ENCODE data around the gene BBS12.
"Not testable (repeated sequence)": the region's sequence is repeated elsewhere in the genome, so short reads cannot be mapped to it uniquely, and the experiment has no call there.

The BBS12 gene

DNA sequence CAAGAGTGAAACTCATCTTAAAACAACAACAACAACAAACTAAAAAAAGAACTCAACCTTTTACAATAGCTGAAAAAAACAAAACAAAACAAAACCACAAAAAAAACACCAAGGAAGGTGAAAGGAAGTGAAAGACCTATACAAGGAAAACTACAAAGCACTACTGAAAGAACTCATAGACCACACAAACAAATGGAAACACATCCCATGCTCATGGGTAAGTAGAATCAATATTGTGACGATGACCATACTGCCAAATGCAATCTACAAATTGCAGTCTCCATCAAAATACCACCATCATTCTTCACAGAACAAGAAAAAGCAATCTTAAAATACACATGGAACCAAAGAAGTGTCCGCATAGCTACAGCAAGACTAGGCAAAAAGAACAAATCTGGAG is 52.6 kb downstream of the BBS12 start (continued):
- TF ChIP-seq, protein P1, sequence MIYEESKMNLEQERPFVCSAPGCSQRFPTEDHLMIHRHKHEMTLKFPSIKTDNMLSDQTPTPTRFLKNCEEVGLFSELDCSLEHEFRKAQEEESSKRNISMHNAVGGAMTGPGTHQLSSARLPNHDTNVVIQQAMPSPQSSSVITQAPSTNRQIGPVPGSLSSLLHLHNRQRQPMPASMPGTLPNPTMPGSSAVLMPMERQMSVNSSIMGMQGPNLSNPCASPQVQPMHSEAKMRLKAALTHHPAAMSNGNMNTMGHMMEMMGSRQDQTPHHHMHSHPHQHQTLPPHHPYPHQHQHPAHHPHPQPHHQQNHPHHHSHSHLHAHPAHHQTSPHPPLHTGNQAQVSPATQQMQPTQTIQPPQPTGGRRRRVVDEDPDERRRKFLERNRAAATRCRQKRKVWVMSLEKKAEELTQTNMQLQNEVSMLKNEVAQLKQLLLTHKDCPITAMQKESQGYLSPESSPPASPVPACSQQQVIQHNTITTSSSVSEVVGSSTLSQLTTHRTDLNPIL (CRISPR knock-in tag; IDR thresholded peaks at IDR 0.05; ENCODE audit: low read depth): no peak
- TF ChIP-seq ZNF565 (CRISPR knock-in tag; conservative IDR thresholded peaks at IDR 0.05; ENCODE audit: low read depth): no peak

- not testable (repeated sequence) for ATAC-seq
Observed at GRCh38 chr4:122786296-122786695, 53.8 kb downstream of the BBS12 start.

DNA sequence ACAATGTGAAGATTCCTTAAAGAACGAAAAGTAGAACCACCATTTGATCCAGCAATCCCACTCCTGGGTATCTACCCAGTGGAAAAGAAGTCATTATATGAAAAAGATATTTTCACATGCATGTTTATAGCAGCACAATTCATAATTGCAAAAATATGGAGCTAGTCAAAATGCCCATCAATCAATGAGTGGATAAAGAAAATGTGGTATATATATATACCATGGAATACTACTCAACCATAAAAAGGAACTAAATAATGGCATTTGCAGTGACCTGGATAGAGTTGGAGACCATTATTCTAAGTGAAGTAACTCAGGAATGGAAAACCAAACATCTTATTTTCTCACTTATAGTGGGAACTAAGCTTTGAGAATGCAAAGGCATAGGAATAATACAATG is 54.4 kb downstream of the BBS12 start:
- ATAC-seq: not testable (repeated sequence)
- TF ChIP-seq ZNF8 (CRISPR knock-in tag; IDR thresholded peaks at IDR 0.05): peak; percentile 66

DNA sequence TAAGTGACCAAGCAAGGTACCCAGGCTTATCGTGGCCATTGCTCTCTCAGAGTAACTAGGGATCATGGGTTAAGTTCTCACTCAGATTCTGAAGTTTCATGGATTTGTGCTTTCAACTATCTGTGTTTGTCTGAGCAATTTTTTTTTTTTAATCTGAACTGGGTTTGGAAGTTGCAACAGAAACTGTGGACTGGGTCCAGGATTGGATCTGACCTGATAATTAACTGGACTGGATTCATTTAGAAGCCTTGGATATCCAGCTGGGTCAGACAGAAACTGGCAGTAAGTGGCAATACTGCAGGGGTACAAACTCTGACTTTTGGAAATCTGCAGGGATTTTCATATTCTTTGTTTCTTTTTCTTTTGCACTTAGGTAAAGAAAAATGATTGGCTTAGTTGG is 55.4 kb downstream of the BBS12 start:
- no peak for ATAC-seq
- TF ChIP-seq, protein P1 (CRISPR knock-in tag; IDR thresholded peaks at IDR 0.05; ENCODE audit: low read depth): no peak
- TF ChIP-seq SNAI2 (CRISPR knock-in tag; IDR thresholded peaks at IDR 0.05) (no peak), ARNTL (CRISPR knock-in tag; IDR thresholded peaks at IDR 0.05; ENCODE audit: borderline replicate concordance, low read depth) (no peak), CSDC2 (CRISPR knock-in tag; IDR thresholded peaks at IDR 0.05) (no peak), ZC3H10 (CRISPR knock-in tag; IDR thresholded peaks at IDR 0.05) (no peak), ISL1 (CRISPR knock-in tag; IDR thresholded peaks at IDR 0.05) (no peak), ESRRG (CRISPR knock-in tag; IDR thresholded peaks at IDR 0.05) (no peak), TOX (CRISPR knock-in tag; IDR thresholded peaks at IDR 0.05; ENCODE audit: borderline replicate concordance) (no peak), ZFP30 (CRISPR knock-in tag; IDR thresholded peaks at IDR 0.05) (no peak), ZNF8 (CRISPR knock-in tag; IDR thresholded peaks at IDR 0.05) (no peak), TSHZ2 (CRISPR knock-in tag; IDR thresholded peaks at IDR 0.05) (no peak), BACH2 (CRISPR knock-in tag; IDR thresholded peaks at IDR 0.05; ENCODE audit: borderline replicate concordance) (no peak), GLIS3 (CRISPR knock-in tag; IDR thresholded peaks at IDR 0.05) (no peak), PPARA (CRISPR knock-in tag; IDR thresholded peaks at IDR 0.05; ENCODE audit: borderline replicate concordance) (no peak), RARB (CRISPR knock-in tag; IDR thresholded peaks at IDR 0.05) (no peak), ZNF565 (CRISPR knock-in tag; conservative IDR thresholded peaks at IDR 0.05; ENCODE audit: low read depth) (no peak)
- TF ChIP-seq, protein P2, sequence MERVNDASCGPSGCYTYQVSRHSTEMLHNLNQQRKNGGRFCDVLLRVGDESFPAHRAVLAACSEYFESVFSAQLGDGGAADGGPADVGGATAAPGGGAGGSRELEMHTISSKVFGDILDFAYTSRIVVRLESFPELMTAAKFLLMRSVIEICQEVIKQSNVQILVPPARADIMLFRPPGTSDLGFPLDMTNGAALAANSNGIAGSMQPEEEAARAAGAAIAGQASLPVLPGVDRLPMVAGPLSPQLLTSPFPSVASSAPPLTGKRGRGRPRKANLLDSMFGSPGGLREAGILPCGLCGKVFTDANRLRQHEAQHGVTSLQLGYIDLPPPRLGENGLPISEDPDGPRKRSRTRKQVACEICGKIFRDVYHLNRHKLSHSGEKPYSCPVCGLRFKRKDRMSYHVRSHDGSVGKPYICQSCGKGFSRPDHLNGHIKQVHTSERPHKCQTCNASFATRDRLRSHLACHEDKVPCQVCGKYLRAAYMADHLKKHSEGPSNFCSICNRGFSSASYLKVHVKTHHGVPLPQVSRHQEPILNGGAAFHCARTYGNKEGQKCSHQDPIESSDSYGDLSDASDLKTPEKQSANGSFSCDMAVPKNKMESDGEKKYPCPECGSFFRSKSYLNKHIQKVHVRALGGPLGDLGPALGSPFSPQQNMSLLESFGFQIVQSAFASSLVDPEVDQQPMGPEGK (CRISPR knock-in tag; IDR thresholded peaks at IDR 0.05; ENCODE audit: borderline replicate concordance): no peak
- TF ChIP-seq, protein P3, sequence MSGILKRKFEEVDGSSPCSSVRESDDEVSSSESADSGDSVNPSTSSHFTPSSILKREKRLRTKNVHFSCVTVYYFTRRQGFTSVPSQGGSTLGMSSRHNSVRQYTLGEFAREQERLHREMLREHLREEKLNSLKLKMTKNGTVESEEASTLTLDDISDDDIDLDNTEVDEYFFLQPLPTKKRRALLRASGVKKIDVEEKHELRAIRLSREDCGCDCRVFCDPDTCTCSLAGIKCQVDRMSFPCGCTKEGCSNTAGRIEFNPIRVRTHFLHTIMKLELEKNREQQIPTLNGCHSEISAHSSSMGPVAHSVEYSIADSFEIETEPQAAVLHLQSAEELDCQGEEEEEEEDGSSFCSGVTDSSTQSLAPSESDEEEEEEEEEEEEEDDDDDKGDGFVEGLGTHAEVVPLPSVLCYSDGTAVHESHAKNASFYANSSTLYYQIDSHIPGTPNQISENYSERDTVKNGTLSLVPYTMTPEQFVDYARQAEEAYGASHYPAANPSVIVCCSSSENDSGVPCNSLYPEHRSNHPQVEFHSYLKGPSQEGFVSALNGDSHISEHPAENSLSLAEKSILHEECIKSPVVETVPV (CRISPR knock-in tag; IDR thresholded peaks at IDR 0.05): no peak

- no peak for ATAC-seq
- TF ChIP-seq CSDC2 (CRISPR knock-in tag; IDR thresholded peaks at IDR 0.05) (no peak), ISL1 (CRISPR knock-in tag; IDR thresholded peaks at IDR 0.05) (no peak), ARNTL (CRISPR knock-in tag; IDR thresholded peaks at IDR 0.05; ENCODE audit: borderline replicate concordance, low read depth) (no peak), ZNF565 (CRISPR knock-in tag; conservative IDR thresholded peaks at IDR 0.05; ENCODE audit: low read depth) (no peak), ZFP3 (CRISPR knock-in tag; IDR thresholded peaks at IDR 0.05) (no peak), ZC3H10 (CRISPR knock-in tag; IDR thresholded peaks at IDR 0.05) (no peak), BACH2 (CRISPR knock-in tag; IDR thresholded peaks at IDR 0.05; ENCODE audit: borderline replicate concordance) (no peak), RARB (CRISPR knock-in tag; IDR thresholded peaks at IDR 0.05) (no peak), TOX (CRISPR knock-in tag; IDR thresholded peaks at IDR 0.05; ENCODE audit: borderline replicate concordance) (no peak), OSR1 (CRISPR knock-in tag; IDR thresholded peaks at IDR 0.05) (no peak), ZNF70 (CRISPR knock-in tag; IDR thresholded peaks at IDR 0.05) (no peak)
- TF ChIP-seq, protein P3 (CRISPR knock-in tag; IDR thresholded peaks at IDR 0.05): no peak
- TF ChIP-seq, protein P4, sequence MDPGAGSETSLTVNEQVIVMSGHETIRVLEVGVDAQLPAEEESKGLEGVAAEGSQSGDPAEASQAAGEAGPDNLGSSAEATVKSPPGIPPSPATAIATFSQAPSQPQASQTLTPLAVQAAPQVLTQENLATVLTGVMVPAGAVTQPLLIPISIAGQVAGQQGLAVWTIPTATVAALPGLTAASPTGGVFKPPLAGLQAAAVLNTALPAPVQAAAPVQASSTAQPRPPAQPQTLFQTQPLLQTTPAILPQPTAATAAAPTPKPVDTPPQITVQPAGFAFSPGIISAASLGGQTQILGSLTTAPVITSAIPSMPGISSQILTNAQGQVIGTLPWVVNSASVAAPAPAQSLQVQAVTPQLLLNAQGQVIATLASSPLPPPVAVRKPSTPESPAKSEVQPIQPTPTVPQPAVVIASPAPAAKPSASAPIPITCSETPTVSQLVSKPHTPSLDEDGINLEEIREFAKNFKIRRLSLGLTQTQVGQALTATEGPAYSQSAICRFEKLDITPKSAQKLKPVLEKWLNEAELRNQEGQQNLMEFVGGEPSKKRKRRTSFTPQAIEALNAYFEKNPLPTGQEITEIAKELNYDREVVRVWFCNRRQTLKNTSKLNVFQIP (CRISPR knock-in tag; IDR thresholded peaks at IDR 0.05; ENCODE audit: borderline replicate concordance, low read depth): no peak
Observed at GRCh38 chr4:122788935-122789334, 56.4 kb downstream of the BBS12 start.

Data from SK-N-SH treated with all-trans-retinoic acid at 6 μM for 48 hours (cell line).